GM19239 (cell line): ENCODE results near the gene AEN.
A peak's percentile ranks its signal among the peaks of the same experiment; 100 is the strongest.

Source experiments
- DNase-seq: peaks from one replicate; pipeline ENCODE4 v3.0.0; 2011; ENCODE audit warnings: low spot score; ENCODE audit not compliant: insufficient read length
- FAIRE-seq: peaks from 2 replicates; lab custom pipeline; 2011; peaks lifted over from hg19 to GRCh38; lab: Jason Lieb, UNC

The AEN gene, protein sequence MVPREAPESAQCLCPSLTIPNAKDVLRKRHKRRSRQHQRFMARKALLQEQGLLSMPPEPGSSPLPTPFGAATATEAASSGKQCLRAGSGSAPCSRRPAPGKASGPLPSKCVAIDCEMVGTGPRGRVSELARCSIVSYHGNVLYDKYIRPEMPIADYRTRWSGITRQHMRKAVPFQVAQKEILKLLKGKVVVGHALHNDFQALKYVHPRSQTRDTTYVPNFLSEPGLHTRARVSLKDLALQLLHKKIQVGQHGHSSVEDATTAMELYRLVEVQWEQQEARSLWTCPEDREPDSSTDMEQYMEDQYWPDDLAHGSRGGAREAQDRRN

GRCh38 chr15:88620995-88621772 lies at the start of gene AEN:
TSS of gene AEN (plus strand) at chr15:88621340. CDS start at chr15:88626210, 4,870 bp downstream.
- FAIRE-seq (peak; percentile 86), DNase-seq (peak; percentile 89)

DNA sequence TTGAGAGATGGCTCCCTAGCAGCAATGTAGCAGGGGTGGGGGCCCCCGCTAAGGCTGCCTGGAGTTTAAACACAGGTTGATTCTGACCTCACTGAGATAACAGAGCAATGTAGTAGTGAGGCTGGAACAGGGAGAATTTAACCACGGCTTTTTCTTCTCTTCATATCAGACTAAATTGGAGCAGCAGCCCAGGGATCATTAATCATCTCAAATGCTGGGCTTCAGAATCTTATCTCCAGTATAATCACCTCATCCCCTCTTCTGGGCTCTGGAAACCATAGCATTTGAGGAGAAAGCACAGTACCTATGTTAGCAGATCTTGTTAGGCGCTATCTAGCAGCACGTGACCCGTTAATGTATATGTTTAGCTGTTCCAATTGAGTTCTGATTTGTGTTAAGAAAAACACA lies 49.3 kb upstream of the AEN start:
- DNase-seq (no peak), FAIRE-seq (no peak)

GRCh38 chr15:88574077-88574476 lies 47.1 kb upstream of the AEN start:
- DNase-seq (no peak), FAIRE-seq (no peak)

GRCh38 chr15:88574655-88575054 lies 46.5 kb upstream of the AEN start:
- FAIRE-seq (no peak), DNase-seq (no peak)

DNA sequence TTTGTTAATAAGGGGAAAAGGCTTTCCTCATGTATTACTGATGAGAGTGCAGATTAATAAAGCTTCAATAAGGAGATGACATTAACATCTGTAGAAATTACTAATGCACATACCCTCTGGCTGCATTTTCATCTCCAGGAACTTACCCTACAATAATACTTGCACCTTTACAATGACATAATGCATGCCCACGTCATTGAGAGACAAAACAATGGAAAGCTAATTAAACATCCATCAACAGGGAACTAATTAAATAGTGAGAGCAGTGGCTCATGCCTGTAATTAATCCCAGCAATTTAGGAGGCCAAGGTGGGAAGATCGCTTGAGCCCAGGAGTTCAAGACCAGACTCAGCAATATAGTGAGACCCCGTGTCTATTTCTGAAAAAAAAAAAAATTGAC lies 41.8 kb upstream of the AEN start:
- FAIRE-seq, result no peak
- DNase-seq, result no peak

GRCh38 chr15:88580532-88580931 lies 40.6 kb upstream of the AEN start:
- FAIRE-seq (no peak), DNase-seq (no peak)

DNA sequence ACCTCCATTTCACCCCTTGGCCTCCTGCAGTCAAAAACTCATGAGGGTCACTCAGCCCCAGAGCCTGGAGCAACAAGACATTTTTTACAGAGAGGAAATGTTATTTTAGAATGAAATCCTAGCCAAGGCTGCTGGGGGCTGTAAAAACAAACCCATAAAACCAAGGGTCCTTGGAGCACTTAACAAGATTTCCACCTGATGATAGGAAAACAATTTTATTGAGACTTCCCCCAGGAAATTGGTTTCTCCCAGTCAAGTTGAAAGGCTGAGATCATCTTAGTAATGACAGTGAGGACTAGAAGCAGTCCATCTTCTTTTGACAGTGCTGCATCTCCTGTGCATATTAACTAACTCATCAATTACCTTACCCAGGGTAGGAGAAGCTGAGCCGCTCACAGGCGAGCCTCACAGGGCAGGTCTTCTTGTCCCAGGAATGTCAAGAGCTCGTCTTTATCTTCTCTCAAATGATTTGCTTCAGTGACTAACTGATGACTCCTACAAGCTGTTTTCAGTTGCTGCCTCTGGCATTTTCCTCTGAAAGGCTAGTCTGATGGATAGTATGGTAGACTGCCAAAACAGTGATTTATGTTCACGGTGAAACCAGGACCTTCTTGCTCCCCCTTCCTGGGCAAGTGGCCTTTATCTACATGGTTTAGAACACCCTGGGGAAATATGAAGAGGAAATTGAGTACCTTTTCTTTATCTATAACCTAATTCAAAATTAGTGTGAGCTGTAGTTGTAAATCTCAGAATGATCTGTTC lies 34.6 kb upstream of the AEN start:
- FAIRE-seq (no peak), DNase-seq (no peak)

- no peak for DNase-seq
- FAIRE-seq, result no peak
Observed at GRCh38 chr15:88590759-88591158, 30.4 kb upstream of the AEN start.

DNA sequence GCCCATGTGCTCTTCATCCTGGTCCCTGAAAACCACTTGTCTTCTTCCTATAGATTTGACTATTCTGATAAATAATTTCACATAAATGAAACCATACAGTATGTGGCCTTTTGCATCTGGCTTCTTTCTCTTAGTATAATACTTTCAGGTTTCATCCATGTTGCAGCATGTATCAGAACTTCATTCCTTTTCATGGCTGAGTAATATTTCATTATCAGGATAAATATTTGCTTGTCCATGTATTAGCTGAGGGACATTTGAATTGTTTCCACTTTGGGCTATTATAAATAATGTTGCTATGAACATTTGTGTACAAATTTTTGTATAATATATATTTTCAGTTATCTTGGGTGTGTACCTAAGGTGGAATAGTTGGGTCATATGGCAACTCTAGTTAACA lies 29.8 kb upstream of the AEN start:
- FAIRE-seq (no peak), DNase-seq (no peak)

- DNase-seq, result no peak
- no peak for FAIRE-seq
Observed at GRCh38 chr15:88603885-88604284, 17.3 kb upstream of the AEN start.

GRCh38 chr15:88604381-88605188 lies 16.6 kb upstream of the AEN start:
- FAIRE-seq (no peak), DNase-seq (no peak)

DNA sequence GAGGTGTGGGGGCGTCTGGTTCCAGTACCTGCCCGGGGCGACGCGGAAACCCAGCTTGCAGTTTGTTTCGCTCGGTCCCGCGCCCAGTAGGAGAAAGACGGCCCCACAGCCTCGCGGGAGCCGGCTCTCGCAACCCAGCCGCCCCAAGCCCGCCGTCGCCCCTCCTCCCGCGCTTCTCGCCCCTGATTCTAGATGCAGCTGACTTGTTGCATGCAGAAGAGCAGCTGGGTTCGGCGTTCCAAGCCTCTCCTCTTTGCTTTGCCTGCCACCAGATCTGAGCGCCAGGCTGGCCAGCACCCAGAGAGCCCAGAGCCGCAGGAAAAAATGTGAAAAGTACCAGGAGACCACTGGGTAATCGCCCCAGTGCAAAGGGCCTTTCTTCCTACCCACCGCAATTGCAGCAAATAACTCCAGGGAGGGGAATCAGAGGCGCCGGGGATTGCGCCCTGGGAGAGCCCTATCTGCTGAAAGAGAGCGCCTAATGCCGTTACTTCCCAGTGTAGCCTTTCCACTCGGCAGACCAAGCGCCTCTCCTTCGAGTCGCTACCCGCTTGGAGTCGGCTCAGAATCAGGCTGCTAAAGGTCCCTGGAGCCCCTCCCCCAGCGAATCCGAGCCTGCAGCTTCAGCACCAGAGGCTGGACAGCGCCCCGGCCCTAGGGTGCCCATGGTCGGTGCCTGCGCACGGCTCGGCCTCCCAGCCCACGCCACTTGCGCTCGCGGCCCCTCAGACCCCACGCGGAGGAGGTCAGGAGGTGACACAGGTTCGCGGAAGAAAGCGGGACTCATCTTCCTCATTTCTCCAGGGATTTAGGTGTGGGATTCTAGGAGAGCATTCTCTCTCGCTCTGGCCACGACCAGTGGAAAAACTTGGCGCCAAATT lies 15.7 kb upstream of the AEN start:
- FAIRE-seq, result no peak
- no peak for DNase-seq

DNA sequence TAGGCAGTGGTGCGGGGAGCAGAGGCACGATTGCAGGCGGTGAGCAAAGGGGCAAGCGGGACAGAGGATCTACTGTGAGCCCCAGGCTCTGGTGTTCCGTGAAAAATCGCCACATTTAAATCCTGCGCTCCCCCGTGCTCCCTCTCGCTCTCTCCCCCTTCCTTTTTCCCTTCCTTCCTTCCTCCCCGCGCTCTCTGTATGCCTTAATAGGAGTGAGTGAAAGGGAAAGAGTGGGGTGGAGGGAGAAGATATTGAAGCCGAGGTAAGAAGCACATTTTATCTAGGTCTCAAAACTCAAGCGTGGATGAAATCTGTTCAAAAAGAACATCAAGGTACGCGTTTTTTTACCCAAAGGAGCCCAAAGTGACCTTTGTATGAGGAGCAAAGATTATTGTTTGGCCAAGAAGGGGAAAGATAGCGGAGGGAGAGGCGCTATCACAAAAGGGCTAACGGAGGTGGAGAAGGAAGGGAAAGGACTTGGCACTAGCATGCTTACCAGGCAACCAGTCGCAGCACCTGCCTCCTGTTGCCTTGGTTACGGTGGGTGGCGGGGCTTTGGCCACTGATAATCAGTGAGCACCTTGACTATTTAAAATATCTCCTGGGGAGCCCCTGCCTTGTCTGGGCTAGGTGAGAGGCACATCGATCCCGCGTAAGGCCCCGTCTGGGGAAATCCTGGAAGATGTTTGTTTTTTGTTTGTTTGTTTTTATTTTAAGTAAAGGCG lies 14.9 kb upstream of the AEN start:
- FAIRE-seq, result no peak
- no peak for DNase-seq

DNA sequence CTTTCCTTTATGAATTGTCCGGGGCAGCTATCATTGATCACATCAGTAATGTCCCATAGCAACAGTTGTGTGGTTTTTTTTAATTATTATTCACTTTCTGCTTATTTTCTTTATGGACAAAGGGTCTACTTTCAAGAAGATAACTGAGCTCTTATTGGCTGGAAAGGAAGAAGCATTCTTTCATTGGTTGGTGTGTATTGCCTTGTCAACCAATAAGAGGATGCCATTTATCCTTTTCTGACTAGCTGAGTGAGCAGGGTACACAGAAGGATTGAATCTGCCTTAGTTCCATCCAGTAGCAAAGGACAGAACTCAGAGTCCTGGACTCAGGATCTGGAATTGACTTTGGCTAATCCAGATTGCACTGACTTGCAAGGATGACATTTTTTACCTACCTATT lies 13.2 kb upstream of the AEN start:
- no peak for DNase-seq
- no peak for FAIRE-seq

GRCh38 chr15:88608607-88609181 lies 12.4 kb upstream of the AEN start:
- FAIRE-seq, result no peak
- no peak for DNase-seq

DNA sequence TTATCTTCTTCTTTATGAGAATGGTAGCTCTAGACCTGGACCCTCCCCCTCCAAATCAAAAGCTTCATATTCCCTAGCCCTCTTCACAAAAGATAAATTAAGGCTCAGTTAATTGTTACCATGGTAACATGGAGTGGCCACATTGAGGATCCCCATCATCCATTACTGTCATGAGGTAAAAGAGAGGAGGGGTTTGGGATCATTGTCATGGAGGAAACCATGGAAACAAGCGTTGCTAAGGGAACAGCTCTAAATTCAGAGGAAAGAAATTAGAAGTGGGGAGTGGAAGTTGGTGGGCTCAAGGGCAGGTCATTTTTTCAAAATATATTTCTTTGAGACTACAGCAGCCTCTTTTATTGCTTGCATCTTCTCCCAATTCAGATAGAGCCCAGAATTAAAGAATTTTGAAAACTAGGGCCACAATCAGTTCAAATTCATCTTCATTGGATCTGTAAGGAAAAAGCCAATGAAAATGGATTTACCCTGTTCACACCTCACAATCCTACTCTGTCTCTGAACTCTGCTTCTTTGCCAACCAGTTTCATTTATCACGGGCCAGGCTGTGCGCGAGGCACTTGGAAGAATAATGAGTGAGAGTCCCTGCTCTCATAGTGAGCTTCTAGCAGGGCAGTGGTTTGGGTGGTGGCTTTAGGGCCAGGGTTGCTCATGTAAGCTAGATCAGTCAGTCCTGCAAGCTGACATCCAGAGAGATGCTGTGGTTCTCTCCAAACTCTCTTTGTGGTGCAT lies 11.6 kb upstream of the AEN start:
- DNase-seq (no peak), FAIRE-seq (no peak)

DNA sequence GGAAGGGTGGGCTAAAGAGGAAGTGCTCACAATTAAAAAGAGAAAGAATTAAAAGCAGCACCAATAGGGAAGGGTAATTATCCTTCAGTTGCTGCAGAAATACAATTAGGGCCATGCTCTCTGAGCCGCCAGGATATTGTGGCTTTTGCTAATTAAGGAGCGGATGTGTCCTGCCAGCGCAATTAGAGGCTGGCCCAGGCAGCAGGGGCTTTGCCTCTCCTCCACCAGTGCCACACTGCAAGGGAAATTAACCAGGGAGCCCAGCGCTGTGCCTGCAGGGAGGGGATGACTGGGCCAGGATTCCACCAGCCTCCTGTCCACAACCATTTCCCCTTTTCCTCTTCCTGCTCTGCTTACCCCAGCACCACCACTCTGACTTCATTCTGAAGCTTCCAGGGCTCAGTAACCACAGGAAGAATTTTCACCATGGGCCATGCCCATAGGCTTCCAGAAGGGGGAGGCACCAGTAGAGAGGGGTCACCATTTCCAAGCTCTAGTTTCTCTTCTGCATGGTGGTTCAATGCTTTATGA lies 10.4 kb upstream of the AEN start:
- FAIRE-seq (no peak), DNase-seq (no peak)
